SU-DHL-6 (cell line): ENCODE measurements around the gene TAS2R42.

Experiments
- H2AFZ ChIP-seq: fragments of 200-600 bp; sonication (generic); 2 replicates; pipeline ENCODE4 v1.6.1; 2014; ENCODE audit warnings: low read depth, mild to moderate bottlenecking, moderate library complexity, mixed read lengths, antibody characterized with exemption, low read length; ENCODE audit not compliant: severe bottlenecking
- H3F3A ChIP-seq: fragments of 200-600 bp; shearing (Covaris generic); 2 replicates; pipeline ENCODE4 v1.6.0; 2016; ENCODE audit warnings: antibody characterized with exemption, mild to moderate bottlenecking; ENCODE audit not compliant: insufficient read depth
- H3K27ac ChIP-seq: fragments of 200-600 bp; sonication (generic); 2 replicates; pipeline ENCODE4 v1.5.1; 2016; ENCODE audit warnings: low read depth, mild to moderate bottlenecking, low read length, moderate library complexity, mixed read lengths
- H3K27me3 ChIP-seq: fragments of 200-600 bp; sonication (generic), shearing (Covaris generic); 2 replicates; pipeline ENCODE4 v1.6.0; 2014; ENCODE audit warnings: mild to moderate bottlenecking, low read length
- H3K36me3 ChIP-seq: fragments of 200-600 bp; sonication (generic); 2 replicates; pipeline ENCODE4 v1.6.1; 2014; ENCODE audit warnings: mild to moderate bottlenecking, low read length, mixed read lengths
- H3K4me2 ChIP-seq: fragments of 300-600, 200-600 bp; shearing (Covaris generic), sonication (generic); 2 replicates; pipeline ENCODE4 v1.6.0; 2014; ENCODE audit warnings: low read length, low read depth, mild to moderate bottlenecking; ENCODE audit not compliant: poor library complexity, severe bottlenecking
- H3K4me3 ChIP-seq: fragments of 200-600 bp; sonication (generic); 2 replicates; pipeline ENCODE4 v1.5.1; 2014; ENCODE audit warnings: antibody characterized with exemption, low read length, mild to moderate bottlenecking, mixed read lengths; ENCODE audit not compliant: insufficient read depth, poor library complexity, severe bottlenecking
- H3K79me2 ChIP-seq: fragments of 200-600 bp; sonication (generic); 2 replicates; pipeline ENCODE4 v1.6.1; 2014; ENCODE audit warnings: mild to moderate bottlenecking, low read length, moderate library complexity; ENCODE audit not compliant: insufficient read depth
- H3K9ac ChIP-seq: fragments of 200-600 bp; sonication (generic); 2 replicates; pipeline ENCODE4 v1.7.0; 2014; ENCODE audit warnings: mild to moderate bottlenecking, low read length
- H3K9me2 ChIP-seq: fragments of 200-600 bp; sonication (generic); replicated peaks from 2 replicates; pipeline ENCODE4 v1.6.1; 2014; ENCODE audit warnings: low read length; ENCODE audit not compliant: insufficient read depth
- H3K9me3 ChIP-seq: fragments of 200-600 bp; sonication (generic); 2 replicates; pipeline ENCODE4 v1.6.1; 2014; ENCODE audit warnings: low read length, mixed read lengths; ENCODE audit not compliant: insufficient read depth
- H4K20me1 ChIP-seq: fragments of 200-600 bp; sonication (generic); 2 replicates; pipeline ENCODE4 v1.6.1; 2014; ENCODE audit warnings: low read depth, mild to moderate bottlenecking, antibody characterized with exemption, low read length, moderate library complexity, mixed read lengths
- CTCF ChIP-seq: fragments of 200-600 bp; sonication (generic); IDR thresholded peaks from one replicate; pipeline ENCODE4 v1.5.1; 2017; ENCODE audit warnings: antibody characterized with exemption, mild to moderate bottlenecking, low read length, moderate library complexity; ENCODE audit not compliant: insufficient read depth, poor library complexity, severe bottlenecking
- EZH2phosphoT487 ChIP-seq: fragments of 200-600 bp; sonication (generic), shearing (Covaris generic); conservative IDR thresholded peaks from 2 replicates; pipeline ENCODE4 v1.6.1; 2018; ENCODE audit warnings: mild to moderate bottlenecking, antibody characterized with exemption, low read length, moderate library complexity, mixed read lengths

TAS2R42 gene

GRCh38 chr12:11154400-11154925 is 32.3 kb downstream of the TAS2R42 start:
- Histone ChIP-seq H3K36me3 (no peaks in the 10 kb centered on the region), H3K4me2 (no peak overlapping the region), H3K27me3 (no peaks in the 10 kb centered on the region), H3K4me3 (no peak overlapping the region), H3K9me3 (no peaks in the 10 kb centered on the region), H3K79me2 (peaks cover 41% of the 10 kb centered on the region), H2AFZ (no peak overlapping the region), H3F3A (no peaks in the 10 kb centered on the region), H3K9me2 (no peaks in the 10 kb centered on the region), H3K9ac (no peak overlapping the region), H3K27ac (no peak overlapping the region), H4K20me1 (no peaks in the 10 kb centered on the region)
- no peak for TF ChIP-seq EZH2phosphoT487
- no peak for TF ChIP-seq CTCF

- H3K9me3 ChIP-seq = no peaks in the 10 kb centered on the region
- H3K9me2 ChIP-seq = no peaks in the 10 kb centered on the region
- H3K27ac ChIP-seq = no peak overlapping the region
- H3K36me3 ChIP-seq = no peaks in the 10 kb centered on the region
- H3F3A ChIP-seq = no peaks in the 10 kb centered on the region
- H3K4me2 ChIP-seq = no peak overlapping the region
- no peaks in the 10 kb centered on the region for H3K27me3 ChIP-seq
- TF ChIP-seq EZH2phosphoT487 = no peak
- no peak for TF ChIP-seq CTCF
- H3K4me3 ChIP-seq = no peak overlapping the region
- peaks cover 32% of the 10 kb centered on the region for H3K79me2 ChIP-seq
- H4K20me1 ChIP-seq = no peaks in the 10 kb centered on the region
- H2AFZ ChIP-seq = no peak overlapping the region
- H3K9ac ChIP-seq = no peak overlapping the region
Measured at GRCh38 chr12:11152725-11153124, 34.0 kb downstream of the TAS2R42 start.

DNA sequence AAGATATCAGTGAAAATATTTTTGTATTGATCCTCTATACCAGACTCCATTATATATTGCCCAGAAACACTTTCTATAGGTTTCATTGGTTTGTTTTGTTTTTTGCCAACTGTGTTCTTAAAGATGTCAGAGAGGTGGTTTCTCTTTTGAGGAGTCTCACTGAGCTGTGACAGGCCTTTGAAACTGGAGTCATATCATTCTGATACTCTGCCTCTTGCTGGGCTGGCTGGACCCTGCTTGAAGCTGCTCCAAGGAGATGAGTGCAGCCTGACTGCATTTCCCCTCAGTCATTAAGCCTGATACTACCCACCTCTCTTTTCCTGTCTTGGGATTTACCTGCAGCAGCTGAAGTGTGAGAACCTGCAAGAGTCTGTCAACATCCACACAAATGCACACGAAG is 35.9 kb downstream of the TAS2R42 start:
- no peak overlapping the region for H2AFZ ChIP-seq
- H3K4me3 ChIP-seq = no peak overlapping the region
- H4K20me1 ChIP-seq = no peaks in the 10 kb centered on the region
- H3K9ac ChIP-seq = no peak overlapping the region
- no peaks in the 10 kb centered on the region for H3K9me2 ChIP-seq
- no peaks in the 10 kb centered on the region for H3K36me3 ChIP-seq
- H3F3A ChIP-seq = no peaks in the 10 kb centered on the region
- H3K9me3 ChIP-seq = no peaks in the 10 kb centered on the region
- no peak overlapping the region for H3K27ac ChIP-seq
- H3K79me2 ChIP-seq = peaks cover 27% of the 10 kb centered on the region
- TF ChIP-seq CTCF (no peak), EZH2phosphoT487 (no peak)
- no peak overlapping the region for H3K4me2 ChIP-seq
- H3K27me3 ChIP-seq = no peaks in the 10 kb centered on the region
